NCI-H1105 (cell line): Measurements from ENCODE around the gene IRX6.
A peak's percentile ranks its signal among the peaks of the same experiment; 100 is the strongest.

Experiments used
- DNase-seq: peaks from one replicate; lab custom pipeline; 2025; lab: John Stamatoyannopoulos, UW

Gene IRX6

DNA sequence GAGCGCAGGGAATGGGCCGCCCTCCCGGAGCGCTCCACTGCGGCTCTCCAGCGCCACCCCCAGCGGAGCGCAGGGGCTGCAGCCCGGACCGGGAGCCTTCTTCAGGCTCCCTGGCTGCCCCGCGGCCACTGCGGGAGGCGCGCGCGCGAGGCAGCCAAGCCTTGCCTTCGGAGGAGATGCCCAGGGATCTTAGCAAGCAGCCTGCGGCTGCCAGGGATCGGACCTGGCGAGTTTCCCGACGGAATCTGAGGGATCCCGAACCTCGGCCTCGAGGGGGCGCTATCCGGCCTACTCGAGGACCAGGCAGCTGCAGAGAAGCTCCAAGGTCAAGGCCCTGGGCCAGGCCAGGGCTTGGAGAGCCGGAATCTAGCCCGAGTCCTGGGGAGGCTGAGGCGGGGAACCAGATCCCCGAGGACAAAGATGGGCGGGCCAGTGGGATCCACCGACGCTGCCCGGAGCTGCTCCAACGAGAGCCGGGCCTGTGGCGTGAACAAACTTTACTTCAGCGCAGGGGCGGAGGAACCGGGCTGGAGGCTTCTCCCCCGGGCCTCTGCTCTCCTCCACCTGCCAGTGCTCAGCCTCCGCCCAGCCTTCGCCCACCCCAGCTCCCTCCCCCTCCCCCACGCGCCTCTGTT is at the start of gene IRX6:
Gene IRX6 (plus strand): TSS at position 567 of the 635 bp plus-strand sequence. CDS start 889 bp downstream, outside the sequence.
- DNase-seq, result peak; percentile 76

DNA sequence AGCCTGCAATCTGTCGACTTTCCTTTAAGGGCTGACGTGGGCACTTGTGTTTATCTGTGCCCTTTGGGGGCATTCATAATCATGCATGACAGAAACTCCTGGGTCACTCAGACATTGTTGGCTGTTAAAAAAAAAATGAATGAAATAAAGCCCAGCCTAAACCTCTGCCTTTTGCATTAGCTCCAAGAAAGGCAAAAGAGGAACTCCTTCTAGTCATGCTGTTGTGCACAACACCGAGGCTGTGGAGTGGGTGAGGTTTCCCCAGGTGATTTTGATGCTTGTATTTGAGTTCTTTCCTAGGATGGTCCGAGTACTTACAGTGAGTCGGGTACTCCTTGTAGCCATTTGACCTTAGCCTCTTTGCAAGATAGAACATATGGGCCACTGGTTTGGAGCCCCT is 49.6 kb upstream of the IRX6 start:
- DNase-seq, result no peak

DNA sequence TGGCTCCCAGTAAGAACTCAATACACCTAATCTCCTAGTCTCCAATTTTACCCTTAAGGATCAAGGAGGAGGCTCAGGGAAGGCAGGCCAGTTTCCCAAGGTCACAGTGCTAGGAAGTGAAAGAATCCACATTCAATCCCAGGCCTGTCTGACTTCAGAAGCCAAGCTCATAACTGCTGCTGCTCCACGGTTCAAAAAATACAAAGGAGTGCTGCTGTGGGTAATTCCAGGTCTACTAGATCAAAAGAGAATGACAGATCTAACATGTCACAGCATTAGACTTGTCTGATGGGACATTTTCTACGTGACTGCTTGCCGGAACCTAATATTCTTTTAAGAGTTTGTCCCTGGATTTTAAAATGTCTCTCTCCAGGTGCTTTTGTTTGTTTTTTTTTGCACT is 48.8 kb upstream of the IRX6 start:
- no peak for DNase-seq

DNA sequence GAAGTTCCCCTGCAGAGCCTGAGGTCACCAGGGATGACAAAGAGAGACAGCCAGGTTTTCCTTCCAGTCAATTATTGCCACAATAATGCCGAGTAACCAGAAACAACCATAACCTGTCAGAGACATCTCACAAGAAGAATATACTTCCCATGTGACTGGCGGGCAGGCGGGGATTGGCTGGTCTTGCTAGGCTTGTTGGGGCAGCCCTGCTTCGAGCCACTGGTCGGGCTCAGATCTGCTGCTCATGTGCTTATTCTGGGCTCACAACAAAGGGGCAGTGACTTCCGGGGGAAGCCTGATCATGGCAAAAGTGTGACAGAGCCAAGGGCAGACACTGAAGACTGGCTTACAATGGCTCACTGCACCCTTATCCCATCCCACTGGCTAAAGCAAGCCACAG is 48.1 kb upstream of the IRX6 start:
- no peak for DNase-seq

DNA sequence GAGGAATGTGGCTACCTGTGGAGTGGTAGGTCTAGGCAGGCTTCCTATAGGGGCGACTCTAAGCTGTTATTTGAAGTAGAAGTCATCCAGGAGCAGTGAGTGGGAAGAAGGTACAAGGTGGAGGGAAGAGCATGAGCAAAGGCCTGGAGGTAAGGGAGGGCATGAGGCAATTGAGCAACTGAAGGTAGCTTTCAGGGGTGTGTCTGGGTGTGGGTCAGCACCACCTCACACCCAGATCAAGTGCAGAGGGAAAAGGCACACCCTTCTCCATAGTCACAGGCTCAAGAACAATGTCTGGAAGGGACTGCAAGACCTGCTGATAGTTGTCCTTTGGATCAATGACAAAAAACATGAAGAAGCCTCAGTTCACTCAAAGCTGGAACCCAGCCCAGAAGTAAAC is 46.5 kb upstream of the IRX6 start:
- DNase-seq, result no peak

DNA sequence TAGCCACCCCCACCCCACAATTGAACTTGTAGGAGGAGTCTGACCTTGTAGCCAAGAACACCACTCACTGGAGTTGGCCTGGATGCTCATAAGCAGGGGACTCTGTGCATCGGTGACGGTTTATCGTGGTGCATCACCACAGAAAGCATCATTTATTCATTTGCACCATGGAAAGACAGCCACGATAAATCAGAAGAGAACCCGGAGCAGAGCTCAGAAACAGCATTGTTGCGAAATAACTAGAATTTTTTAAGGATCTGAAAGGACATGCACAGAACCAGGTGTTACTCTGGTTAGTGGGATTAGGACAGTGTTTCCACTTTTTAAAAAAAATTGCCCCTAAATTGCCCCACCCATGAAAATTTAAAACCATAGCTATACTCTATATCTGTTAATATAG is 44.4 kb upstream of the IRX6 start:
- no peak for DNase-seq

DNA sequence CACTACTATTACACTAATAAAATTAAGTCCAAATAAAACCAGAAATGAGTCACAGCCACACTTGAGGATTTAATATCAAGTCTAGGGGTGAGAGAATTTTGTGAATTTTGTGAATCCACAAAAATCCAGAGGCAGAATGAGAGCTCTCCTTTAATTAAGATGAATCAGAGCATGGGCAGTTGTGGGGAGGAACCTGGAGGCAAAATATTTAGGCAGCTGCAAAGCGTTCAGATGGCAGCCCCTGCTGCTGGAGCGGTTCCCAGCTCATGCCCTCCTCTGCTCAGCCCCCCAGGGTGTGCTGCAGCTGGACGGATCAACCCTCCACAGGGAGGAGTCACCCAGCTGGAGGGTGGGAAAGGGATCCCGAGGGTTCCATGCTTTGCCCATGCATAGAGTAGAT is 43.4 kb upstream of the IRX6 start:
- DNase-seq, result peak; percentile 52

DNA sequence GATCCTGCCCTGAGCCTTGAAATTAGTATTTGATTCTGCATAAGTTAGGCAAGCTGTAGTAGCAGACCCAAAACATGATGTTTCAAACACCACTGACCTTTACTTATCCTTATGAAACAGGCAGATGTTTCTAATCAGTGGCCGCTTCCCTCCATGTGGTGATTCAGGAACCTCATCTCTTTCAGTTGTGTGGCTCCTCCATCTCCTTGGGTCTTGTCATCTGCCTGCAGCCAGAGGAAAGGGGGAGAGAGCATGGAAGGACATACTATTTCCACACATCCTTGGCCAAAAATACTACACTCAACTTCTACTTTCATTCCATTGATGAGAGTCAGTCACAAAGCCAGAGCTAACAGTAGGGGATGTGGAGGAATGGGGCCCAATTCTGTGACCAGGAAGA is 41.6 kb upstream of the IRX6 start:
- DNase-seq, result no peak

DNA sequence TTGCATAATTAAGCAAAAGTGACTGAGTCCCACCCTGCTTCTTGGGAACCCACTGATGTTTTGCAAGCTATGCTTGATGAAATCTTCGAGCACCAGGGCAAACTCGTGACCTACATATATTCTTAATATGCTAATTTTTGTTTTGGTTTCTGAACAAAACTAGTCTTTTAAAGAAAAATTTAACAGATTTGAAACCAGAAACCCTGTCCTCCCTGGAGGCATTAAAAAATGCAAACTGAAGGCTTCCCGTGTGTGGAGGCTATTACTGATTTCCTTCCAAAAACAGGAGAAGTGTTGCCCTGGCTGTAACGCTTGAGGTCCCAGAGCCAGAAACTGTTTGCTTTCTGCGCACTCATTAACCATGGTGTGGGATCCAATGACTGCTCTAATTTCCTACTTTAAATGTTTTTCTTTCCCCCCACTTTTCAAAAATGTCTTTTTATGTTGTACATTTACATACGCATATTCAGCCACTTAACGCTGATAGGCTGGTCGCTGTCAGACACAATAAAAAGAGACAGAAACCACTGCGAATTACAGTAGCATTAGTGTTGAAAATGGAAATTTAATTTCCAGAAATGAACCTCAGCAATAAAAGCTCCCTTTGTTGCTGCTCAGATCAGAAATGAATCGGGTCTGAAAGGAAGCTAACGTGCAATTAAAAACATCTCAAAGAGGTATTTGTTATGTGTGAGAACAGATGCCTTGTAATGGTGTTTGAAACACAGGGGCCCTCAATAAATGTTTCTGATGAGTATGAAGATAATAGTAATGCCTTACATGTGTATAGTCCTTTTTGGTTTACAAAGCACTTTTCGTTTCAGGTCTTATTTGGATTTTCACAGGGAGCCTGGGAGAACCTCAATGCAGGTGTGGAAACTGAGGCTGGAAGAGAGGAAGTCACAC is 39.9 kb upstream of the IRX6 start:
- peak; percentile 78 for DNase-seq

DNA sequence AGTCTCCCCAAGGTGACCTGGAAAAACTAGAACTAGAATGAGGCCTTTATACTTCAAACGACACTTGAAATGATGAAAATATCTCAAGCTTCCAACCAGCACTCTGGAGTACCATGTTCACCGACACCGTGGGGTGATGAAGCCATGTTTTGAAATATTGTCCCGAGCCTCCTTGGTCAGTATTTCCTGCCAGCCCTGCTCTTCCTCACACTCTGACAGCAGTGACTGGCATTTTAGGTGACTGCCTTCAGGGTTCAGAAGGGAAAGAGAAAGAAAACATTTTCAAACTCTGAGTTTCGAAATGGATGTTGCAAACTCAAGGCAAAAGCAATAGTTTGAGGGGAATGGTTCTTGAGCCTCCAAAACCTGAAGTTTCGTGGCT is 39.3 kb upstream of the IRX6 start:
- DNase-seq, result no peak

DNA sequence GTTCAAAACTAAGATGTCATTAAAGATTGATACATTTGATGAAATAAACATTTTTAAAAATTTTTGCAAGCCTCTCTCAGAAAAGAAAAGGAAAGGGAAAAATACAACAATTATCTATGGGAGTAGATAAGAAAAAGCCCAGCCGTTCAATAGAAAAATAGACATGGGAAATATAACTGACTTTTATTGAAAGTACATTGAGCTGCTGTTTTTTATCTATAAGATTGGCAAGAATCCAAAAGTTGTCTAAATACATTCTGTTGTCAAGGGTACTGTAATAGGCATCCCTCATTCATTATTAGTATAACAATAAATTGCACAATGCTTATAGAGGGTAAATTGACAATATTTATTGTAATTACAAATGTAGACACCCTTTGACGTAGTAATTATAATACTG is 38.4 kb upstream of the IRX6 start:
- DNase-seq, result peak; percentile 79

DNA sequence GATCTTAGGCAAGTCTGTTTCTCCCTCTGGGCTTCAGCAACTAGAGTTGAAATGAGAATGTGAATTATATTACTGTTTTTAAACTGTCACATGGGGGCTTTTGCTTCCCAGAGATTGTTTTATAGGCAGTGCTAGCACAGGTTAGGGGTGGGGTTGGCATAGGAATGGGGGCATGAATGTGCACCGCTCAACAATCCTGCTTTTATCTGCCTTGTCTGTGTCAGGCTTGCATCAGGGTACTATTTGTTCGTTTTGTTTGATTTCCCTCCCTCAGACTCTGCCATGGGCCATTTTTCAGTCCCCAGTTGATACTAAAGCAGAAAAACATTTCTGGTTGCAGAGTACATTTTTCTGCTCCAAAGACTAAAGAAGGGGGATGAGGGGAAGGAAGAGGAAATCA is 34.6 kb upstream of the IRX6 start:
- DNase-seq, result no peak

DNA sequence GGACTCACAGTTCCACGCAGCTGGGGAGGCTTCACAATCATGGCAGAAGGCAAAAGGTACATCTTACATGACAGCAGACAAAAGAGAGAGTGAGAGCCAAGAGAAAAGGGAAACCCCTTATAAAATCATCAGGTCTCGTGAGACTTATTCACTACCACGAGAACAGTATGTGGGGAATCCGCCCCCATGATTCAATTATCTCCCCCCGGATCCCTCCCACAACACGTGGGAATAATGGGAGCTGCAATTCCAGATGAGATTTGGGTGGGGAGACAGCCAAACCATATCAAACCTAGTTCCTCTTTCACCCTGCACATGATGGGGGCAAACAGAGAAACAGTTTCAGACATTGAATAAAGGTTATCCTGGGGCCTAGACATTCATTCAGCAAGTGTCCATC is 32.2 kb upstream of the IRX6 start:
- DNase-seq, result no peak

DNA sequence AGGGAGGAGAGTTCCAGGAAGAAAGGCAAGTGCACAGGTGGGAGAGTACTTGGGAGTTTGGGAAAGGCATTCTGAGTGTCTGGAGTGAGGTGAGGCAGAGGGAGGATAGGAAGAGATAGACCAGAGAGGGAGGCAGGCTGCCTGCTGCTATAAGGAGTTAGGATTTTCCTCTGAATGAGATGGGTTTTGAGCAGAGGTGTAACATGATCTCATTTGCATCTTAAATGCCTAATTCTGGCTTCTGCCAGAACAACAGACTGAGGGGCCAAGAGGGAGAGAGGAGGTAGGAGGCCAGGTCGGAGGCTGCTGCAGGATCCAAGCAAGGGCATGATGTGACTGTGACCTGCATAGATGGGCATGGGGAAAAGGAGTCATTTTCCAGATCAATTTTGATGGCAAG is 31.5 kb upstream of the IRX6 start:
- DNase-seq, result no peak

DNA sequence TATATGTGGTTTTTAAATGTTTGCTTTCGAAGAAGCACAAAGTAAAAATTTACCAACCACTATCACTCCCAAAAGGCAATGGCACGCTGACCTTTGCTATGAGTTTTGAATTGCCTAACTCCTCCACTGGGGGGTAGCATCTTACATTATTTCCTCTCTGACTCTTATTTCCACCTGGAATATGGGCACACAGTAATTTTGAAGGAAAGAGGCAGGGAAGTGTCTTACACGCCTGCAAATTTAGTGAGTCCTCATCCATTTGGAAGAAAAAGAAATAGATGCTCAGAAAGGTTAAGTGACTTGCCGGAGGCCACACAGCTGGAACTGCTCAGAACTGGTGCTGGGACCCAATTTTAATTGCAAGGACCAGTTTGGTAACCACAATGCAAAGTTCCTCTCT is 29.9 kb upstream of the IRX6 start:
- no peak for DNase-seq

DNA sequence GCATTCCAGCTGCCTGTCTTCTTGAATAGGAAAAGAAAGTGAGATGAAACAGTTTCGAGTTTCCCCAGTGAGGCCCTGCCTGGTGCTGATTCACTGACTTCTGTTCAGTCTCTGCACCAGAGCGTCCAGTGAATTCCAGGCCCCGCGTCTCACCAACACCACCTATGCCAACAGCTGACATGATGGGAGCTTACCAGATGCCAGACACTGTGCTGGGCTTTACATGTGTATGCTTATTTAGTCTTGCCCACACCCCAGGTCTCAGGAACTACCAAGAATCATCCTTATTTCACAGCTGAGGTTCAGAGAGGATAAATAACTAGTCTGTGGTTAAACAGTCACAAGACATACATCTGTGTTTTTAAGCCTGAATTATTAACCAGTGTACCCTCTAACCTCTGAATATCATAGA is 29.1 kb upstream of the IRX6 start:
- no peak for DNase-seq

DNA sequence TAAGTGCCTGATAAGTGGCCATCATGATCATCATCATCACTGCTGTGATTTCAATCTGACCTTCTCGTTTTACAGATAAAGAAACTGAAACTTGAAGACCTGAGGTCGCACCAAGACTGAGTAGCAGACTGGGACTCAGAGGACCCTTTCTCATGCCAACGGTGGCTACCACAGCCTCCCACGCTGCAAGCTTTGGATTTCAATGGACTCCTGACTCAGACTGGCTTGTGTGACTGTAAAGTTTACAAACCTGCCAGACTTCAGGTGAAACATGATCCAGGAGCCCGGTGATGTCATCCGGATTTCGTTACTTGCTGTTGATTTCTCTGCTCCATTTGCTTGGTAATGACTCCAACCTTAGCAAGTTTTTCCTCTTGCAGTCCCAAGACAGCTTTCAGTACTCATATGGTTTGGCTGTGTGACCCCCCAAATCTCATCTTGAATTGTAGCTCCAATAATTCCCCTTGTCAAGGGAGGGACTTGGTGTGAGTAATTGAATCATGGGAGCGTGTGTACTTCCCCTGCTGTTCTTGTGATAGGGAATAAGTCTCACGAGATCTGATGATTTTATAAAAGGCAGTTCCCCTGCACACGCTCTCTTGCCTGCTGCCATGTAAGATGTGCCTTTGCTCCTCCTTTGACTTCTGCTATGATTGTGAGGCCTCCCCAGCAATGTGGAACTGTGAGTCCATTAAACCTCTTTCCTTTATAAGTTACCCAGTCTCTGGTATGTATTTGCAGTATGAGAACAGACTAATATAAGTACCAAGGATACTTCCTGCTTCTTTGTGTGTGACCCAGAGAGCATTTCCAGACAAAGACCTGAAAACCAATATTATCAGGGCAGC is 26.7 kb upstream of the IRX6 start:
- no peak for DNase-seq

DNA sequence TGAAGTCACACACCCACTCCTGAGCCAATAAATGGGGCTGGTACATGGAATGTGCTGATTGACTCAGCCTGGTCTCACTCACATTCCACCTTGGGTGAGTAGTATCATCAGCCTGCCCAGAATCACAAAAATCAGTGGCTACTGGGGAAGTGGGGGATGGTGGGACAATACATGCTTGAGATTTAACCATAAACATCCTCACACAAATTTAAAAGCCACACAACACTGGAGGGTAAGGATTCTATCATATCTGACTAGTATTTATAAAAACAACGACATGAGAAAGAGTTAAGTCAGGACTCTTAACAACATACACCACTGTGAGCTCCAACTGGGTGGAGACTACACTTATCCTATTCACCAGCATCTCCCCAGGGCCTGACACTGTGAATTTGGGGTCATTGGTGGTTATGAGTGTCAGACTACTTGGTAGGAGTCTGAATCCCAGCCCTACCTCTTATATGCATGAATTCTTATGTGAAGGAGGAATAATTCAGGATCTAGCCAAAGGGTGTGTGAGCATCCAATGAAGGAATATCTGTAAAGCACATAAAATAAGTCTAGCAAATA is 26.0 kb upstream of the IRX6 start:
- no peak for DNase-seq

DNA sequence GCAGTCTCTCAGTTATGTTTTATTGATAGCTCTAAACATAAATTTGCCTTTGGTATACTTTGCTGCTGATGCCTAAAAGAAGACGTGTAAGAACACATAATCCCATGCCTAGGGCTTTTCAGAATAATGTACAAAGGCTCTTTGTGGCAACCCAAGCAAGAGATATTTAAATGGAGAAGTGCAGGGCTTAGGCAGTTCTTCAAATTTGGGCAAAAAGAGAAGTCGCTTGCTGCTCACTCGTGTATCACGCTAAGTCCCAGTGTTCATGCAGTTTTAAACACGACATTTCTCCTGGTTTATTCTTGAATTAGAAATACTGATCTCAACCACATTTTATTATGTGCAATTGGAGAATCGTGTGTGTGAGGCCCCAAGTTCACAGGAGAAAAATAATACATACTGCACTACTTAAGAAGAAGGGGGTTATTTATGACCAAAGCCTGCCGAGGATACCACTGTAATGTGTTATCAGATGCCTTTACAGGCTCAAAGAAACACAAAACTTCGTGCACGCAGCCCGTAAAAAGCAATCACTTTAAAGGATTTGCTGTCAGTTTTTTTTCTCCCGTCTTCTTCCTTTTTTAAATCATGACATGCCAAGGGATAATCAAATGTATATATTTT is 22.5 kb upstream of the IRX6 start:
- no peak for DNase-seq

DNA sequence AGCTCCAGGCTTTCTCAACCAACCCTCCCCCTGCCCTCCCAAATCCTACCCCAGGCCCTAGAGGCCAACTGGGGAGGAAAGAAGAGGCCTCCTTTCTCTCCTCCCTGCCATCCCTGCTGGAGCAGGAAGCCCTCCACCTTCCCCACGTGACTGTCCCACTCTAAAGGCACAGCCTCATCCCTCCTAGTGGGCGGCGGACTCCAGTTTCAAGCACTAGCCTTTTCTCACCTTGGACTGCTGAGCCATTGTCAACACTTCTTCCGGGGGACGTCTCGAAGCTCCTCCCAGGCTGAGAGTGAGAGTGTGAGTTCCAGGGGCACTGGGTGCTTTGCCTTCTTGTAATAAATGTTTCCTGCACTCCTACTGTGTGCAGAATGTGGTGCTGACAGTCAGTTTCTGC is 21.4 kb upstream of the IRX6 start:
- no peak for DNase-seq

DNA sequence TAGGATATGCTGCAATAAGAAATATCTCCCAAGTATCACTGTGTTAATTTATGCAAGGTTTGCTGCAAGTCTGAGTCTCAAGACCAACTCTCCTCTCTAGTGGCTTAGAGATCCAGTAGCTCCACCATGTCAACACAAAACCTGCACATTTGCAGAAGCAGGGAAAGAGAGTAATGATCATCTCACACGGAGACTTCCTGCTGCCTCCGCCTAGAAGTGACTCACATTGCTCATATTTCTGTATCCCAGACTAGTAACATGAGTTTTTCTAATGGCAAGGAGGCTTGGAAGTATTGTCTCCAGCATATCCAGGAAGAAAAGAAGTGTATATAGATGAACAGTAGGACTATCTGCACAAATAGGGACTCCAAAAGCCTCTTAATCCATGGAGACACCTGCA is 15.0 kb upstream of the IRX6 start:
- DNase-seq, result no peak

DNA sequence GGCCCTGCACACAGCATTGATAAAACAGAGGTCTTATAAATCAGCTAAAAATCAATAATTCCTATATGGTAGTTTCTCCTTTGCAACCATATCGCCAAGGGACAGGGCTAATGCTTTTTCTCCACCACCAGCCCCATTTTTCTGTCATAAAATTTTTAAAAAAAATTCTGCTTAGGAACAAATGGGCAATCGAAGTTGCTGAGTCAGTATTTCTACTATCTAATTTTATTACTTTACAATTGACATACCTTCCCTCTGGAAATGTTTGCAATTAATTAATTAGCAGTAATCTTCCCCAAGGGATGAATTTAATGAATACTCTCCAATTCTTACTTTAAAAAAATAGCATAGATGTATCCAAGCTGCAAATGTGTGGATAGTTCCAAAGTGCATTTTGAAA is 1.7 kb upstream of the IRX6 start:
- DNase-seq, result no peak
